KOPT-K1 (cell line): Measurements from ENCODE around the gene NRG2.

Experiments
- H3K27ac ChIP-seq: fragments of 200-600 bp; sonication (generic); 2 replicates; pipeline ENCODE4 v1.5.1; 2016; ENCODE audit warnings: antibody characterized with exemption, mild to moderate bottlenecking, low read depth, low read length; ENCODE audit not compliant: poor library complexity, severe bottlenecking
- H3K36me3 ChIP-seq: fragments of 200-600 bp; sonication (generic); 2 replicates; pipeline ENCODE4 v1.5.1; 2017; ENCODE audit warnings: antibody characterized with exemption, mild to moderate bottlenecking, low read length, moderate library complexity; ENCODE audit not compliant: insufficient read depth
- H3K9me3 ChIP-seq: fragments of 200-600 bp; sonication (generic); 2 replicates; pipeline ENCODE4 v1.5.1; 2017; ENCODE audit warnings: antibody characterized with exemption, low read length, mild to moderate bottlenecking; ENCODE audit not compliant: insufficient read depth, poor library complexity, severe bottlenecking

Gene NRG2

DNA sequence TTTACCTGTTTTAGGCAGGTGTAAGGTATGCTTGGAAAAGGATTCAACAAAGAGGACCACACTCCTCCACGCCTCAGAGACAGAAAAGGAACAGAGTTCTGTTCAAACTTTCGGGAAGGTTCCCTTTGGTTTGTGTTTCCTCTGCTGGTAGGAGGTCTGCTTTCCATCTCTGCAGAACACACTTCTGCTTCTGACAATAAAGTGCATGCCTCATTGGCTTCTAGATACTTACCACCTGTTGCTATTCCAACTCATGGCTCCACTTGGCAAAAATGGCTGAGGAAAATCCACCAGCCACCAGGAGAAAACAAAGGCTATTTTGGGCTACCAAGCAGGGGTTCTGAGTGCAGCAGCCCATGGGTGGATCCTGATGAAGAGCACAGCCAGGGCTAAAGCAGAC is 112.7 kb downstream of the NRG2 start:
- no peaks in the 10 kb centered on the region for H3K9me3 ChIP-seq
- no peaks in the 10 kb centered on the region for H3K36me3 ChIP-seq
- no peak overlapping the region for H3K27ac ChIP-seq

DNA sequence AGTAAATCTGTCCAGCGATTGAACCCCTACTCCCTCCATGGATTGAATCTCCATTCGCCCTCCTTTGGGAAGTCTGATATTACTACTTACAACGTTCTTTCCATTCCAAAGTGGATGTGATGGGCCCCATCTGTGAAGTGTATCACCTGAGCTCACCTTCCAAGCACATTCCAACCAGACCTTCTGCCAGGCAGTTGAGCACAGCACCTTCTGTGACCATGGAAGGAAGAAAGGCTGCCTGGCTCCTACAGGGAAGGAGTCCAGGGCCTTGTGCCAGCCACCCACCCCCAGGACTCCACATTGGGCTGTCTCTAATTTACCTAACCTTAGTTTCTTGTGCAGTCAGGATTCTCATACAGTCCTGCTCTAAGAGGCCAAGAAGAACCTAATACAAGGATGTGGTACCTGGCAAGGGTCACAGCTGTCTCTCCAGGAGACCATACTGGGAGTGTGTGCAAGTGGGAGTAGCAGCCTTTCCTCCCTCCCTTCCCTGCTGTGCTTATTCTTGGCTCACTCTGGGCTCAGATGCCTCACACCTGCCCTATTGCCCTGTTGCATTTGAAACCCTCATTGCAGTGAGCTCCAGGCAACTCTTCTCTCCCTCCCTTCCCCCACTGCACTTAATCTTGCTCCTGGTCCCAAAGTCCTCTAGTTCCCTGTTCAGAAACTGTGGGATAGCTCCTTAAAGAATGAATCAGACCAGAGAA is 116.1 kb downstream of the NRG2 start:
- no peaks in the 10 kb centered on the region for H3K36me3 ChIP-seq
- no peak overlapping the region for H3K27ac ChIP-seq
- H3K9me3 ChIP-seq = no peaks in the 10 kb centered on the region

DNA sequence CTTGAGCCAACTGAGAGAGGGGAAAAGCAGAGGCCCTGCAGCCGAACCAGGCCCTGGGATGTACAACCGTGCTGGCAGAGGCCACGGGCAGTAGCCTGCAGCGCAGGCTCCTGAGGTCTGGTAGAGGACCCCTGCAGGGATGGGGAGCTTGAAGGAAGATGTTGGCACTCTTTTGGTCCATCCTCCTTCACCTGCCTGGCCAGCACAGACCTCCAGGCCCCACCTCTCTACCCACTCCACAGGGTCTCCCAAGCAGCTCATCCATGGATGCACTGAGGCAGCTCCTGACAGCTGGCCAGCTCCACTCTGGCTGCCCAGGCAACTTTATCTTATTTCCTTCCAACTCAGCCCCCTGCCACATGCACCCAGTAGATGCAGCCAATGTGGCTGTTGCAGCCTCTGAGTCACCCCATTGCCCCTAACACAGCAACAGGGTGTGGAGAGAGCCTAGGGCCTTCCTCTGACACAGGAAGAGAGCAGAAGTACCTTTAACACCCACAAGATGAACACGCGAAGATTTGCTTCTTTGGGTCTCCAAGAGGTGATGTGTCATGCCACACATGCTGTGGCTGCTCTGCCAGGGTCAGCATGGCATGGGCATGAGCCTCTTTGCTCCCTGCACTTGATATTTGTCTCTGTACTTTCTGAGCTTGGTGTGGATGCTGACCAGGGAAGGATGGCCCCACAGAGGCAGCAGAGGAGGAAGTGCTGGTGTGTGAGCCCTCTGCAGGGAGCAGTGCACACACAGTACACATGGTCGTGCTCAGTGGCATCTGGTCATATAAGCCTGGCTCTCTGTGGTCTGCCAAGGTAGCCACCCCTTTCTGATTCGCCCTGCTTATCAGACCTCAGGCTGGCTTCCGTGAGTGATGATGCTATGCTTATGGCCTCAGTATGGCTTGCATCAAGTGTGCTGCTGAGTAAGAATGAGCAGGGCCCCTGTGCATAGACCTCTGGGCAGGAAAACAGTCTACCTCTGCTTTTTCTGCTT is 117.2 kb downstream of the NRG2 start:
- Histone ChIP-seq H3K36me3 (no peaks in the 10 kb centered on the region), H3K27ac (no peak overlapping the region)

DNA sequence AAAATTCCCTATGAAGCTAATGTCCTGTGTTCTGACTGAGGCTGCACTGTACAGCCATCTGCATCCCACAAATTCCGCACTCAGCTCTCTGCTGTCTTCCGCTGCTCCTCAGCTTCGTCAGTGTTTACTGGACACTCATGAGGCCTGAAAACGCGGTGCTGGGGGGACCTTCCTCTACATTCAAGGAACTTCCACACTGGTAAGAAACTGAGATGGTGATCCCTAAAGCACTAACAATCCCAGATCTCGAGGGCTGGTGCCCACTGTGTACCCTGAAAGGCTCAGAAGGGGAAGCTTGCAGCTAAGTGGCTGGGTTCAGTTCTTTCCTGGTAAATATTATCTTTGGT is 117.9 kb downstream of the NRG2 start:
- no peak overlapping the region for H3K27ac ChIP-seq
- H3K36me3 ChIP-seq = no peaks in the 10 kb centered on the region
- no peaks in the 10 kb centered on the region for H3K9me3 ChIP-seq

More for the DNA sequence above, 117.2 kb downstream of the NRG2 start:
- H3K9me3 ChIP-seq = no peaks in the 10 kb centered on the region

DNA sequence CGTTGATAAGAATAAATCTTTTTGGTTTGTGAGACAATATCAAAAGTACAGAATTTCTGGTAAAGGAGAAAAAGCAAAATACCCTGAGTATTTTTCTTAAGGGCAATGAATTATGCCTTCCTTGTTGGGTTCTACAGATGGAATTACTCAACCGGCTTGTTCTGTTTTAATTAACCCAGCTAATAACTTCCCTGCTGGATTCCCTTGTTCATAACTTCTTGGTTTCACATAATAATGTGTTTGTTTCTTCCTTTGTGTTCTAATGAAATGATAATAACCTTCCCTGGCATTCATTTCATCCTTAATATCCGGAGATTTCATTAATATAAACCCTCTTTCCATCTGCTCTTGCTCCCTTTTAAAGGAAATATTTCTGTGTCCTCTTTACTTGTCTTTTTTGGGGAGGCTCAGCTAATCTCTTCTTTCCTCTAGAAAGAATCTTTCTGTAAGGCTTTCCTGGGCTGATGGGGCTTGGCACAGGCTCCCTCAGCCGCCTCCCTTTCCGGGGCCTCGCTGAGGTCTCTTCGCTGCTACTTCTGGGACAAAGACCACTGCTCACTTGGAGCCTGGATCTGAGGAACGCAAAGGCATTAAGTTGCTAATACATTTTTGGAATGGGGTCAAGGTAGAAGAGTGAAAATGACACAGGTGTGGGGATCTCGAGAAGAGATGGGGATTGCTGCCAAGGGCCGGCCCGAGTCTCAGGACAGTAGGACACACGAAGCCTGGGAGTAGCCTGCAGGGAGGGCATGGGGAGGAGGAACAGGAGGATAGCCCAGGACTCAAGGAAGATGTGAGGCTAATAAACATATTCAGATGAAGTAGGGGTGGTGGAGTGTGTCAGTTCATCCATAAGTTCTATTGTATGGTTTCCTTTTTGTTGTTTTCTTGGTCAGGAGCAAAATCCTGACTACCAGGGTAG is 118.5 kb downstream of the NRG2 start:
- Histone ChIP-seq H3K36me3 (no peaks in the 10 kb centered on the region), H3K27ac (no peak overlapping the region), H3K9me3 (no peaks in the 10 kb centered on the region)

DNA sequence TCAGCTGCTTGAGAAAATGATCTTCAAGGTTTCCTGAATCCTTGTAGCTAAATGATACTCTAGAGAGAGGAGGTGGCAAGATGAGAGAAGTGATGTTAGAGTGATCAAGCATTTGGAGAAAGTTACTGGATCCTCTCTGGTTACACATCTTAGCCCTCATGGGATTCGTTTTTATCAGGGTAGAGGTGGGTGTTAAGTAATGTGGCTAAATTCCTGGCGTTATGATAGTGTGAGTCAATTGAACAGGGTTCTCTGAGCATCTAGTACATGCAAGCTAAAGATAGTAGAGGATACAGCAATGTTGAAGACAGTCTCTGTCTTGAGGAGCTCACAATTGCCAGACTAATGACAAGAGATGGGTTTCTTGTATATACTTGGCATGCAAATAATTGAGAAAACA is 123.8 kb downstream of the NRG2 start:
- no peaks in the 10 kb centered on the region for H3K36me3 ChIP-seq
- H3K9me3 ChIP-seq = no peaks in the 10 kb centered on the region
- no peak overlapping the region for H3K27ac ChIP-seq

DNA sequence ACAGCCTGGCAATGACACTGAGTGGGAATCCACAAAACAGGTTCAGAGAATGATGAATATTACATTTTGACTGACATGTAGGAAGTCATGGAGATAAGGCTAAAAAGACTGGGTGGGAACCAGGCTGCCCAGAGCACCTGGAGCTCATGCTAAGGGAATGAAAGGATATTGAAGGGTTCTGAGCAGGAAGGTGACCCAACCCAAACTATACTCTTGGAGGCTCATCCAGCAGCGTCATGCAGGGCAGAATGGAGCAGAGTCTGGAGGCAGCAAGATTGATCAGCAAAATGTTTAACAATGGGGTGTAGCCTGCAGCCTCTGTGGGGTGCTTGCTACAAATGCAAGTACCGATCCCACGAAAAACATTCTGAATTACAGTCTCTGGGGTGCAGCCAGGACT is 127.3 kb downstream of the NRG2 start:
- Histone ChIP-seq H3K9me3 (no peaks in the 10 kb centered on the region), H3K27ac (no peak overlapping the region), H3K36me3 (no peaks in the 10 kb centered on the region)

DNA sequence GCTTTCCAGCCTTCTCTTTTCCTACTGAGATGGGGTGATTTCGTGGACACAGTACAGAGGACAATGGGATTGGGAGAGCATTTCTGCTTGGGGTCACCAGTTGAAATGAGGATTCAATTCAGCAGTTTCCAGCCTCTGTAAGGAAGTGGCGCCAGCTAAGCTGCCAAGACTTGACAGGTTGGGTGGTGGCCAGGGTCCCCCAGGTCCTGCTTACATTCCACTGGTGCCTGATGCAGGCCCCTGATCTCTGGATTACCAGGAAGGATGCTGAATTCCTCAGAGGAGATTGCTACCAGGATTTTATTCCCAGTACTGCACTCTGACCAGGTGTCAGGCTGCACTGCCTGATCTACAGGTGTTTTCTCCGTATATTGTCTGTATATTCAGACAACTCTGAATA is 127.8 kb downstream of the NRG2 start:
- no peaks in the 10 kb centered on the region for H3K36me3 ChIP-seq
- no peak overlapping the region for H3K27ac ChIP-seq
- H3K9me3 ChIP-seq = no peaks in the 10 kb centered on the region

DNA sequence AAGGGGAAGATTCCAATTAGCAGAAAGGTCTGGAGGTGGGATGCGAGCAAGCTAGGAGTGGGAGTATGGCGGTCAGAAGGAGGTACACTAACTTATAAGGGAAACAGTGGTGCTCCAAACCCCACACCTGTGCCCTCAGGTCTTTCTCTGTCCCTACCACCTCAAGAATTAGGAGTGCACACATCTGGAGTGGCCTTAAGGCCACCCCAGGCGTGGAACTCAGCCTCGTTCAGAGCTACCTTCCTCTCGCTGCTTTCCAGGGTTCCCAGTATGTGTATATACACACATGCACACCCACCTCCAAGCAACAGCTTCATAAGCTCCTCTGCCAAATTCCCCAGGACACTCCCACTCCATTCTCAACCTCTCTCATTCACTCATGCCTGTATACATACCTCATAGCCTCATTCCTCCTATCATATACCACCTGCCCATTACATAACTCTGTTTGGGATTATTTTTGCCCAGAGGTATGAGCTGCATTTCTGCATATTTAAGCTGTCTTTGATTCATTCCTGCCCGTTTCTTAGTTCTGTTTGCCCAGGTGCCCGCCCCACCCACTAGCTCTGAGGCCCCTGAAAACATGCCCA is 128.8 kb downstream of the NRG2 start:
- no peaks in the 10 kb centered on the region for H3K36me3 ChIP-seq
- H3K9me3 ChIP-seq = no peaks in the 10 kb centered on the region
- H3K27ac ChIP-seq = no peak overlapping the region

DNA sequence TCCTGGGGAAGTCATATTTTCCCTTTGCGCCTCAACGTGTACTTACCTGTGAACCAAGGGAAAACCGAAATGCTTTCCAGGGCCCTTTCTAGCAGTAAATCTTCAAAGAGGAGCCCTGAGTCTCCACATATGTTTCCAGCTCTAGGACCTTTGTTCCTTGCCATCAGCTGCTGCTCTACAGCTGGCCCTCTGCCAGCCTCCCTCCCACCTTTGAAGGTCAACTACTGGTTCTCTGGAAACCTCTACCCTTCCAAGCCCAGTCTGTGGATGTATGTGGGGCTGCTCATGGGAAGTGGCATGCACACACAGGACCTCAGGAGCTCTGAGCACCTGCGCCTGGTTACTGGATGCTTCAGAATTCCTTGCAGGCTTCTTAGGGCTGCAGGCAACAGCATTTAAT is 130.3 kb downstream of the NRG2 start:
- Histone ChIP-seq H3K36me3 (no peaks in the 10 kb centered on the region), H3K9me3 (no peaks in the 10 kb centered on the region), H3K27ac (no peak overlapping the region)

DNA sequence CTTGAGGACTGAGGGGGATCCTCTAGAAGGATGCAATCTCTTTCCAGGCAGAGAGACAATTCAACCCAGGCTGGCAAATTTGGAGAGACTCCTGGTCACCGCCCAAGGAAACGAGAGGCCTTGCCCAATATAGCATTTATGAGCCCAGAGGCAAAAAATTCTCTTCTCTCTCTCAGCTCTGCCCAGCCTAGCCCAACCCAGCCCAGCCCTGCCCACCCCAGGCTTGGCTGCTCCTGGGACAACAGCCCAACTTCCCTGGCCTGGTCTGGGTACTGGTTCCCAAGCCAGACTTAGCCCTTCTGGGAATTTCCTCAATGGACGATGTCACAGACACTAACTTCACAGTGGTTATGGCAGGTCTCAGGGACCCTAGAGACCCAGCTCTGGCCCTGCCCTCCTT is 130.9 kb downstream of the NRG2 start:
- Histone ChIP-seq H3K27ac (no peak overlapping the region), H3K9me3 (no peaks in the 10 kb centered on the region), H3K36me3 (no peaks in the 10 kb centered on the region)

DNA sequence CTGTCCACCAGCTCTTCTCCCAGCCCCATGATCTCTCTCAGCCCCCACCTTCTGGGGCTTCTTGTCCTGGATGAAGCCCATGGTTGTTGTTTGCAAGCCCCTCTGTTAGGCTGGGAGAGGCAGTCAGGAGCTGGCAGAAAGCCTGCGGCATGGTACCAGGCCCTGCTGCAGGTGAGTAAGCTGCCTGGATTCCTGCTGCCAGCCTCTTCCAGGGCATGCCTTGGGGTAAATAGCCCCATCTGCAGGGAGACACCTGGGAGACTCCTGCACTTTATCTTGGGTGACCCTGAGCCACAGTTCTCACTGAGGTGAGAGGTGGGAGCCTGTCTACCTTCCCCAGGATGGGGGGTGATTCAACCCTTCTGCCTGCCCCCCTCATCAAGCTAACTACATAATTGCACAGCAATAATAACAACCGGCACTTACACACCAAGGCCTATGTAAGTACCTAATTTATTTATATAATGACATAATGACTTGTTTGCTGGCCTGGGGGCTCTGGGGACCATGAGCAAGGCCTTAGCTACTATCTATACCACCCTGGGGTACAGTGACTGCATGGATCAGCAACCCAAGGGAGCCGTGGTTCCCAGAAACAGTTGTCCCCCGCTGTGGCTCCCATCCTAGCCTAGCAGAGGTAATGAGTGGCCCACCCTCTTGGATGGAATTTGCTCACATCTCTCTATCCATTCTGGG is 131.5 kb downstream of the NRG2 start:
- H3K9me3 ChIP-seq = no peaks in the 10 kb centered on the region

DNA sequence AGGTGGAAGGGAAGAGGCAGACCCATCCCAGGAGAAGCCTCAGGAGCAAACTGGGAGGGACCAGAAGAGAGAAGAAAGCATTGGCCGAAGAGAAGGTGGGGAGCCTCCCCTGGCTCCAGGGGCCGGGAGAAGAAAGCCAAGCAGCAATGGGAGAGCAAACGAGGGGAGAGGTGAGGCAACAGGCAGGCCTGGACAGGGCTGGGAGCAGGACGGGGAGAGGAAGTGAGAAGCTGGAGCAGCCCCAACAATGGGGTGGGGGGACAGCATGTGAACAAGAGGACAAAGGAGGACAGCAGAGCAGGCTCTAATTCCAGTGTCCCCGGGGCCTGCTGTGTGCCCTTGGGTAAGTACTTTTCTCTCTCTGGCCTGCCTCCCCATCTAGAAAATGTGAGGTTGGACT is 132.2 kb downstream of the NRG2 start:
- H3K9me3 ChIP-seq = no peaks in the 10 kb centered on the region
- H3K27ac ChIP-seq = no peak overlapping the region
- no peaks in the 10 kb centered on the region for H3K36me3 ChIP-seq

More for the DNA sequence above, 131.5 kb downstream of the NRG2 start:
- H3K27ac ChIP-seq = no peak overlapping the region
- H3K36me3 ChIP-seq = no peaks in the 10 kb centered on the region

DNA sequence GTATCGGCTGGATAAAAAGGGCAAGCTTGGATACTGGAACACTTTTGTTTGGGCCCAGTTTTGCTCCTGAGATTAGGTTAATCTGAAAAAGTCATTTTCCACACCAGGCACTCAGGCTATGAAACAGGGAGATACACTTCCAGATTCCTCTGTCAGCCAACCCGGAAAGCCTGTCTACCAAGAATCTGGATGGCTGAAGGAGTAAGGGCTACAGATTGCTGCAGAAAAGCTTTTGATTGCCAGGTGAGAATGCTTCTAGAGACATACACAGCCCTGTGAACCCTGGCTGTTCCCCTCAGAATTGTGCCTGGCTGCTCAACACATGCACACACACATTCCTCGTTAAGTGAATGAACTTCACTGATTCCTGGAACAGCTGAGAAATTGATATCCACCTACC is 133.1 kb downstream of the NRG2 start:
- no peaks in the 10 kb centered on the region for H3K36me3 ChIP-seq
- no peak overlapping the region for H3K27ac ChIP-seq
- no peaks in the 10 kb centered on the region for H3K9me3 ChIP-seq
